ENCODE results near the gene CDH6. TPM values are rescaled to one million over a fixed set of nuclear protein-coding genes. Genes with fewer than 3 reads are reported as not detected.

CDH6 gene
- total and polyA plus RNA-seq, 8 donors, result 0.29 to 9.2 (median 0.31) TPM; not detected in 2

GRCh38 chr5:31251032-31251431 lies 57.5 kb downstream of the CDH6 start:
- Histone ChIP-seq H3K27ac (no peak overlapping the region), H3K36me3 (no peaks in the 10 kb centered on the region), H3K4me3 (no peak overlapping the region), H3K4me1 (no peaks in the 10 kb centered on the region), H3K9me3 (peaks cover 0 to 5% (median 0%) of the 10 kb centered on the region in 4 donors), H3K27me3 (no peaks in the 10 kb centered on the region)
- DNase-seq, result no peak
- WGBS, 5 donors, result 71 to 88% (median 82%) methylated on average over 4 of the region's 4 CpGs
- TF ChIP-seq CTCF (IDR thresholded peaks at IDR 0.05), result no peak
- TF ChIP-seq POLR2AphosphoS5 (IDR thresholded peaks at IDR 0.05), result no peak
- TF ChIP-seq EP300 (IDR thresholded peaks at IDR 0.05), result no peak
- TF ChIP-seq POLR2A (IDR thresholded peaks at IDR 0.05), result no peak
- intact Hi-C loops (cut with DNase I; ENCODE audit: low total_unique reads), result no loop called here

- 83 to 89% (median 86%) methylated on average over 10 of the region's 10 CpGs for WGBS, 5 donors
- H3K9me3 ChIP-seq, result peaks cover 0 to 5% (median 0%) of the 10 kb centered on the region in 4 donors
- no peak overlapping the region for H3K4me3 ChIP-seq
- no peaks in the 10 kb centered on the region for H3K36me3 ChIP-seq
- H3K27ac ChIP-seq, result no peak overlapping the region
- TF ChIP-seq POLR2A (IDR thresholded peaks at IDR 0.05) (no peak), POLR2AphosphoS5 (IDR thresholded peaks at IDR 0.05) (no peak)
- H3K4me1 ChIP-seq, result no peaks in the 10 kb centered on the region
- H3K27me3 ChIP-seq, result no peaks in the 10 kb centered on the region
- no peak for DNase-seq
- intact Hi-C loops (cut with DNase I; ENCODE audit: low total_unique reads), result no loop called here
Observed at GRCh38 chr5:31255041-31255440, 61.6 kb downstream of the CDH6 start.

- Histone ChIP-seq H3K4me1 (no peaks in the 10 kb centered on the region), H3K36me3 (no peaks in the 10 kb centered on the region), H3K4me3 (no peak overlapping the region), H3K27me3 (no peaks in the 10 kb centered on the region), H3K27ac (no peak overlapping the region), H3K9me3 (no peaks in the 10 kb centered on the region)
- intact Hi-C loops (cut with DNase I; ENCODE audit: low total_unique reads), result no loop called here
- no peak for DNase-seq
- TF ChIP-seq POLR2AphosphoS5 (IDR thresholded peaks at IDR 0.05) (no peak), EP300 (IDR thresholded peaks at IDR 0.05) (no peak), POLR2A (IDR thresholded peaks at IDR 0.05) (no peak)
- WGBS, 5 donors, result 40 to 65% (median 47%) methylated on average over 2 of the region's 2 CpGs
Observed at GRCh38 chr5:31268256-31268655, 74.8 kb downstream of the CDH6 start.

- 12 to 47% (median 32%) methylated on average over 4 of the region's 4 CpGs for WGBS, 5 donors
- Histone ChIP-seq H3K27me3 (no peaks in the 10 kb centered on the region), H3K36me3 (no peaks in the 10 kb centered on the region), H3K4me1 (no peaks in the 10 kb centered on the region), H3K4me3 (no peak overlapping the region), H3K27ac (no peak overlapping the region), H3K9me3 (no peaks in the 10 kb centered on the region)
- DNase-seq, result peak in 1 of 2 donors; percentile 28
- intact Hi-C loops (cut with DNase I; ENCODE audit: low total_unique reads), result no loop called here
- no peak for TF ChIP-seq POLR2AphosphoS5 (IDR thresholded peaks at IDR 0.05)
- TF ChIP-seq POLR2A (IDR thresholded peaks at IDR 0.05), result no peak
- TF ChIP-seq EP300 (IDR thresholded peaks at IDR 0.05), result no peak
- no peak for TF ChIP-seq CTCF (IDR thresholded peaks at IDR 0.05)
Observed at GRCh38 chr5:31268686-31269085, 75.2 kb downstream of the CDH6 start.

- WGBS, 5 donors, result 45 to 66% (median 57%) methylated on average over 4 of the region's 4 CpGs
- DNase-seq, result no peak
Observed at GRCh38 chr5:31269259-31269658, 75.8 kb downstream of the CDH6 start.

More at GRCh38 chr5:31269259-31269658, 75.8 kb downstream of the CDH6 start:
- intact Hi-C loops (cut with DNase I; ENCODE audit: low total_unique reads), result no loop called here
- Histone ChIP-seq H3K36me3 (no peaks in the 10 kb centered on the region), H3K4me1 (no peaks in the 10 kb centered on the region), H3K9me3 (no peaks in the 10 kb centered on the region), H3K4me3 (no peak overlapping the region), H3K27ac (no peak overlapping the region), H3K27me3 (no peaks in the 10 kb centered on the region)
- no peak for TF ChIP-seq EP300 (IDR thresholded peaks at IDR 0.05)
- TF ChIP-seq CTCF (IDR thresholded peaks at IDR 0.05), result no peak
- no peak for TF ChIP-seq POLR2A (IDR thresholded peaks at IDR 0.05)
- no peak for TF ChIP-seq POLR2AphosphoS5 (IDR thresholded peaks at IDR 0.05)
